ENCODE measurements around the gene GGT6.

GGT6 gene

GRCh38 chr17:4586043-4586442 is 25.7 kb upstream of the GGT6 start:
- ChIA-PET POLR2A (interaction anchor here (1.1 to 1.5 kb wide), 2 partner anchors 11 to 12 kb away, joined by 3 to 4 read pairs; no protein-coding TSS in a partner anchor), CTCF (interaction anchor here (0.8 to 7.8 kb wide), 3 partner anchors 19 to 39 kb away, joined by 4 to 58 read pairs (median 6); no protein-coding TSS in a partner anchor)

GRCh38 chr17:4585638-4585994 is 25.2 kb upstream of the GGT6 start:
- no peaks in the 10 kb centered on the region for H3K9me3 ChIP-seq (ENCODE audit: control insufficient read depth, insufficient read depth, low read depth, low read length)
- POLR2A ChIA-PET, result interaction anchor here (1.5 kb wide), 1 partner anchor 12 kb away, joined by 4 read pairs; no protein-coding TSS in a partner anchor
- CTCF ChIA-PET, result interaction anchor here (7.8 kb wide), 1 partner anchor 18 kb away, joined by 58 read pairs; no protein-coding TSS in a partner anchor
- no peak overlapping the region for H3K27ac ChIP-seq (ENCODE audit: extremely low read depth, low read depth, low read length)
- H3K4me1 ChIP-seq (ENCODE audit: control insufficient read depth, insufficient read depth, low read length), result peaks cover 2% of the 10 kb centered on the region; the same call in 1 of the 2 replicates
- TF ChIP-seq GLIS1 (tag by site-specific recombination; IDR thresholded peaks at IDR 0.05) (peak; percentile 88), ZNF501 (tag by site-specific recombination; IDR thresholded peaks at IDR 0.05) (no peak), ZIC2 (tag by site-specific recombination; IDR thresholded peaks at IDR 0.05) (peak; percentile 49), ZNF2 (tag by site-specific recombination; IDR thresholded peaks at IDR 0.05) (no peak)
- no peaks in the 10 kb centered on the region for H3K36me3 ChIP-seq (ENCODE audit: control insufficient read depth in 2 of 2, insufficient read depth in 1 of 2, low read length in 2 of 2)
- H3K4me3 ChIP-seq (ENCODE audit: low read depth, low read length), result no peak overlapping the region

More at GRCh38 chr17:4586043-4586442, 25.7 kb upstream of the GGT6 start:
- Histone ChIP-seq H3K9me3 (ENCODE audit: control insufficient read depth, insufficient read depth, low read depth, low read length) (no peaks in the 10 kb centered on the region), H3K27ac (ENCODE audit: extremely low read depth, low read depth, low read length) (no peak overlapping the region), H3K36me3 (ENCODE audit: control insufficient read depth in 2 of 2, insufficient read depth in 1 of 2, low read length in 2 of 2) (no peaks in the 10 kb centered on the region), H3K4me1 (ENCODE audit: control insufficient read depth, insufficient read depth, low read length) (peaks cover 2% of the 10 kb centered on the region; the same call in 1 of the 2 replicates), H3K4me3 (ENCODE audit: low read depth, low read length) (no peak overlapping the region)
- TF ChIP-seq ZNF169 (tag by site-specific recombination; IDR thresholded peaks at IDR 0.05), result no peak
- TF ChIP-seq FEZF1 (tag by site-specific recombination; IDR thresholded peaks at IDR 0.05), result no peak
- no peak for TF ChIP-seq ZNF10 (tag by site-specific recombination; IDR thresholded peaks at IDR 0.05)
- TF ChIP-seq HOXC10 (CRISPR knock-in tag; IDR thresholded peaks at IDR 0.05), result no peak
- no peak for TF ChIP-seq ZNF660 (tag by site-specific recombination; IDR thresholded peaks at IDR 0.05)
- TF ChIP-seq ZNF626 (tag by site-specific recombination; IDR thresholded peaks at IDR 0.05), result no peak
- TF ChIP-seq ZNF677 (tag by site-specific recombination; IDR thresholded peaks at IDR 0.05), result no peak
- no peak for TF ChIP-seq ZNF223 (tag by site-specific recombination; IDR thresholded peaks at IDR 0.05)
- no peak for TF ChIP-seq PRDM10 (tag by site-specific recombination; IDR thresholded peaks at IDR 0.05)
- TF ChIP-seq ZNF624 (tag by site-specific recombination; IDR thresholded peaks at IDR 0.05), result no peak
- TF ChIP-seq ZNF350 (tag by site-specific recombination; IDR thresholded peaks at IDR 0.05), result no peak
- TF ChIP-seq ZFP41 (tag by site-specific recombination; IDR thresholded peaks at IDR 0.05; ENCODE audit: borderline replicate concordance), result no peak
- TF ChIP-seq ZNF837 (tag by site-specific recombination; IDR thresholded peaks at IDR 0.05), result no peak
- TF ChIP-seq MEIS1 (CRISPR knock-in tag; IDR thresholded peaks at IDR 0.05; ENCODE audit: borderline replicate concordance), result no peak
- TF ChIP-seq ZNF658 (tag by site-specific recombination; IDR thresholded peaks at IDR 0.05), result no peak
- no peak for TF ChIP-seq ZNF426 (tag by site-specific recombination; IDR thresholded peaks at IDR 0.05)
- TF ChIP-seq ZNF792 (tag by site-specific recombination; IDR thresholded peaks at IDR 0.05), result no peak
- no peak for TF ChIP-seq KLF9 (tag by site-specific recombination; IDR thresholded peaks at IDR 0.05; ENCODE audit: low read depth)
- no peak for TF ChIP-seq ZNF768 (tag by site-specific recombination; IDR thresholded peaks at IDR 0.05)
- TF ChIP-seq ZBTB26 (tag by site-specific recombination; optimal IDR thresholded peaks at IDR 0.05), result no peak

Data from HEK293 (cell line).